HL-60 (cell line): ENCODE measurements around the gene KRT10.

ENCODE experiments used
- CTCF ChIP-seq: IDR thresholded peaks from one replicate; pipeline ENCODE4 v1.5.1; 2011; ENCODE audit warnings: low read length, control low read depth, inconsistent platforms; ENCODE audit not compliant: insufficient read depth
- GABPA ChIP-seq: IDR thresholded peaks from 2 replicates; pipeline ENCODE4 v1.6.1; 2012; ENCODE audit warnings: low read depth
- POLR2AphosphoS5 ChIP-seq: IDR thresholded peaks from 2 replicates; pipeline ENCODE4 v1.6.1; 2012; ENCODE audit warnings: low read depth

DNA sequence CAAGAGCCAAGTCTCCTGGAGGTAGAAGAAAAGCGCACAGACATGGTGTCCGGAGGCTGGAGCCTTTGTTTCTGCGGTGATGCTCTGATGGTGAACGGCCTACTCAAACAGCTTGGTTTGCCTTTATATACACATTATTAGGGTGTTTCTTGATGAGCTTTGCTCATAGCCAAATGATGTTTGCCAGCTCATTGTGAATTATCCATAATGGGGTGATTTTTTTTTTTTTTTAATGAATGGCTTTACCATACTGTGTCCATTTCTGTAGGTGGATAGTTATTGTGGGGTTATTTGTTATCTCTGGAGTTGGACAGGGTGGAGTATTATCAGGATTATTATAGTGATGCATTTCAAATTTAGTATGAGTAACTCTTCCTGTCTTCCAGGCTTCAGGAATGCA lies 40.0 kb downstream of the KRT10 start, which contains the start of gene KRT27:
- TF ChIP-seq POLR2AphosphoS5 (no peak), CTCF (no peak), GABPA (no peak)
